ENCODE measurements around the gene KDM2A. TPM values are rescaled to one million over a fixed set of nuclear protein-coding genes. Genes with fewer than 3 reads are reported as not detected.
A peak's percentile ranks its signal among the peaks of the same experiment; 100 is the strongest.

KDM2A gene
- total RNA-seq, 1 experiment from 2014 or later, result 120 TPM

DNA sequence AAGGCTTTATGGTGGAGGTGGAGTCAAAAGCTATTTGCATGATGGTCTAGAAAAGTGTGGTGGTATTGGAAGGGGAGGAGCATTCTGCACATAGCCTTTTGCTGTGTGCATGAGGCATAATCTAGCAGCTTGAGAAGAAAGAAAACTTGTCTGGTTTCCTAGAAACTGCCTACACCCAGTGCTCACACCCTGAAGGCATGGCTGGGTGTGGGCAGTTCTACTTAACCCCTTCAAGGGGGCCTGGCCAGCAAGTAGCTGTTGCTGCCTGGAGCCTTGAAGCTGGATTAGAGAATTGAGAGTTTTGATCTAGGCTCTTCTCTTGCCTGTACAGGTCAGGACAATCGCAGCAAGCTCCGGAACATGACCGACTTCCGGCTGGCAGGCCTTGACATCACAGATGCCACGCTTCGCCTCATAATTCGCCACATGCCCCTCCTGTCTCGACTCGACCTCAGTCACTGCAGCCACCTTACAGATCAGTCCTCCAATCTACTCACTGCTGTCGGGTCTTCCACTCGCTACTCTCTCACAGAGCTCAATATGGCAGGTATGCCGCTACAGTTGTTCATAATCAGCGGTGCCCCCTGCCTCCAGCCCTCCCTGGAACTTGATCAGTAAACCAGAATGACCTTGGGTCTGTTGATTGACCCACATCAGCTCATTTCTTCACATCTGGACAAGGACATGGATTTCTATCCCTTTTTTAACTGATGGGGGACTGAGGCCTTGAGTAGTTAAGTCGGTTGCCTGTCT, 135.0 kb downstream of the KDM2A start:
- H4K20me1 ChIP-seq (ENCODE audit: insufficient read depth), result peaks cover 16% of the 10 kb centered on the region
- DNase-seq, result peak in 1 of 2 experiments; percentile 55
- peaks cover 30% of the 10 kb centered on the region for H3K4me1 ChIP-seq (replicated peaks; ENCODE audit: insufficient read depth)
- intact Hi-C loops (cut with micrococcal nuclease; ENCODE audit: unreplicated experiment), result no loop called here
- no peak overlapping the region for H3K27ac ChIP-seq
- no peak overlapping the region for H3K4me3 ChIP-seq
- H2AFZ ChIP-seq, result no peak overlapping the region
- TF ChIP-seq CTCF (conservative IDR thresholded peaks at IDR 0.05), result no peak
- no peak for TF ChIP-seq EZH2 (IDR thresholded peaks at IDR 0.05; ENCODE audit: low read depth)
- no peaks in the 10 kb centered on the region for H3K9me3 ChIP-seq (ENCODE audit: insufficient read depth, low read depth)
- peaks cover 44% of the 10 kb centered on the region for H3K79me2 ChIP-seq (ENCODE audit: low read depth)
- H3K9me2 ChIP-seq (ENCODE audit: insufficient read depth), result no peaks in the 10 kb centered on the region
- ChIA-PET POLR2A (ENCODE audit: unreplicated experiment) (interaction anchor here (0.5 to 0.8 kb wide), 4 partner anchors 14 to 306 kb away, joined by 3 to 16 read pairs (median 7); no protein-coding TSS in a partner anchor), CTCF (interaction anchor here (0.7 to 1.3 kb wide), 4 partner anchors 8 to 172 kb away, joined by 3 to 5 read pairs (median 4); no protein-coding TSS in a partner anchor)
- H3K27me3 ChIP-seq (ENCODE audit: insufficient read depth, low read depth), result no peaks in the 10 kb centered on the region
- peaks cover 76% of the 10 kb centered on the region for H3K36me3 ChIP-seq (ENCODE audit: low read depth)
- H3K4me2 ChIP-seq, result 0 out of 2 replicates have a peak overlapping the region, but pooled peaks have one; percentile 7
- no TSS peak for BruUV-seq (replicated peaks)
- peaks cover 84% of the 10 kb centered on the region for H3F3A ChIP-seq (ENCODE audit: insufficient read depth, low read depth)

GRCh38 chr11:67254798-67255197, 135.7 kb downstream of the KDM2A start:
- Histone ChIP-seq H4K20me1 (ENCODE audit: insufficient read depth) (peaks cover 16% of the 10 kb centered on the region; the same call in 1 of the 2 replicates), H3K9me3 (ENCODE audit: insufficient read depth, low read depth) (no peaks in the 10 kb centered on the region), H3K27me3 (ENCODE audit: insufficient read depth, low read depth) (no peaks in the 10 kb centered on the region), H3K36me3 (ENCODE audit: low read depth) (peaks cover 69% of the 10 kb centered on the region), H3K4me1 (replicated peaks; ENCODE audit: insufficient read depth) (peaks cover 23% of the 10 kb centered on the region), H3K79me2 (ENCODE audit: low read depth) (peaks cover 37% of the 10 kb centered on the region), H3K4me2 (no peak overlapping the region), H3K4me3 (no peak overlapping the region), H3F3A (ENCODE audit: insufficient read depth, low read depth) (peaks cover 86% of the 10 kb centered on the region), H2AFZ (no peak overlapping the region), H3K27ac (no peak overlapping the region), H3K9me2 (ENCODE audit: insufficient read depth) (no peaks in the 10 kb centered on the region)
- TF ChIP-seq CTCF (conservative IDR thresholded peaks at IDR 0.05) (no peak), EZH2 (IDR thresholded peaks at IDR 0.05; ENCODE audit: low read depth) (no peak)
- intact Hi-C loops (cut with micrococcal nuclease; ENCODE audit: unreplicated experiment), result no loop called here
- POLR2A ChIA-PET (ENCODE audit: unreplicated experiment), result interaction anchor here (0.5 kb wide), 1 partner anchor 365 kb away, joined by 4 read pairs; no protein-coding TSS in a partner anchor
- DNase-seq, result no peak
- CTCF ChIA-PET, result no interaction called here
- BruUV-seq (replicated peaks), result no TSS peak

- DNase-seq, result no peak
- Histone ChIP-seq H3K4me2 (no peak overlapping the region), H4K20me1 (ENCODE audit: insufficient read depth) (peaks cover 16% of the 10 kb centered on the region; the same call in 1 of the 2 replicates), H2AFZ (no peak overlapping the region), H3K4me3 (no peak overlapping the region), H3K4me1 (replicated peaks; ENCODE audit: insufficient read depth) (peaks cover 20% of the 10 kb centered on the region), H3F3A (ENCODE audit: insufficient read depth, low read depth) (peaks cover 86% of the 10 kb centered on the region), H3K36me3 (ENCODE audit: low read depth) (peaks cover 64% of the 10 kb centered on the region), H3K9me2 (ENCODE audit: insufficient read depth) (no peaks in the 10 kb centered on the region), H3K9me3 (ENCODE audit: insufficient read depth, low read depth) (no peaks in the 10 kb centered on the region), H3K27ac (no peak overlapping the region), H3K79me2 (ENCODE audit: low read depth) (peaks cover 31% of the 10 kb centered on the region), H3K27me3 (ENCODE audit: insufficient read depth, low read depth) (no peaks in the 10 kb centered on the region)
- intact Hi-C loops (cut with micrococcal nuclease; ENCODE audit: unreplicated experiment), result no loop called here
- ChIA-PET POLR2A (ENCODE audit: unreplicated experiment) (interaction anchor here (0.5 kb wide), 1 partner anchor 366 kb away, joined by 4 read pairs; no protein-coding TSS in a partner anchor), CTCF (interaction anchor here (0.6 kb wide), 1 partner anchor 61 kb away, joined by 4 read pairs; no protein-coding TSS in a partner anchor)
- no TSS peak for BruUV-seq (replicated peaks)
- TF ChIP-seq EZH2 (IDR thresholded peaks at IDR 0.05; ENCODE audit: low read depth) (no peak), CTCF (conservative IDR thresholded peaks at IDR 0.05) (no peak)
These were observed 136.3 kb downstream of the KDM2A start for GRCh38 chr11:67255353-67255752.
